GM06990 (cell line): Measurements from ENCODE around the gene ABLIM1.

Experiments
- DNase-seq: peaks from one replicate; pipeline ENCODE4 v3.0.0-alpha.2; 2011; ENCODE audit not compliant: insufficient read length; ENCODE audit errors: extremely low read depth
- H3K27me3 ChIP-seq: replicated peaks from 2 replicates; pipeline ENCODE4 v1.6.0; 2011; ENCODE audit warnings: low read length; ENCODE audit not compliant: control insufficient read depth, insufficient read depth
- H3K36me3 ChIP-seq: 2 replicates; pipeline ENCODE4 v1.5.1; 2011; ENCODE audit warnings: low read length; ENCODE audit not compliant: control insufficient read depth, insufficient read depth
- H3K4me3 ChIP-seq: replicated peaks from 2 replicates; pipeline ENCODE4 v1.5.1; 2011; ENCODE audit warnings: low read depth, mild to moderate bottlenecking, control low read depth, low read length
- TF ChIP-seq, protein P1 (sequence below): IDR thresholded peaks from 2 replicates; pipeline ENCODE4 v1.5.1; 2011; ENCODE audit warnings: low read length, control low read depth, mild to moderate bottlenecking, inconsistent platforms; ENCODE audit not compliant: insufficient read depth, poor library complexity, severe bottlenecking

ABLIM1 gene

DNA sequence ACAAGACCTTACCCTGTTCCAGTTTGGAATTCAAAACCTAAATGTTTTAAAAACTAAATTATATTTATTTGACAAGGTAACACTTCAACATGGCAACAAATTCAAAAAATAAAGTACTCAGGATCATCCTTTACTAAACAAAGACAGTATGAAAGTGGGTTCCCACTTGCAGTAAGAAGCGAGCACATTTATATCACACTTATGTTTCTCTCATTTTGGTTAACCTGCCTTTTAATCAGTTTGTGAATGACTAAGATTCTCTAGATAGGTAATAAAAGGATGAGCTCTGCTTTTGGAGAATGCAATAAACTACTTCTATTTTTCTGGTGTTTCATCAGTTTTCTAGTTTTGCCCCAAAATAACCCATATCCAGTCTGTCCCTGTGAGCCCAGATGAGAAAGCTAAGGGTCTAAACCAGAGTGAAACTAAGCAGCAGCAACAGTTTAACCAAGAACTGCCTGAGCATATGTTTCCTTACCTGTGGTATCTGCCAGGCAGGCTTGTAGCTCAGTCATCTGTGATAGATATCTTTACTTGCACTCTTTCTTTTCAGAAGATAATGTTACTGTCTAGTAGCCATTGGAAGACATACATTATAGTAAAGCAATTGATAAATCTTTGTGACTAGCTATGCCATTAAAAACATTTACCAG is 64.1 kb downstream of the ABLIM1 start:
- TF ChIP-seq, protein P1, sequence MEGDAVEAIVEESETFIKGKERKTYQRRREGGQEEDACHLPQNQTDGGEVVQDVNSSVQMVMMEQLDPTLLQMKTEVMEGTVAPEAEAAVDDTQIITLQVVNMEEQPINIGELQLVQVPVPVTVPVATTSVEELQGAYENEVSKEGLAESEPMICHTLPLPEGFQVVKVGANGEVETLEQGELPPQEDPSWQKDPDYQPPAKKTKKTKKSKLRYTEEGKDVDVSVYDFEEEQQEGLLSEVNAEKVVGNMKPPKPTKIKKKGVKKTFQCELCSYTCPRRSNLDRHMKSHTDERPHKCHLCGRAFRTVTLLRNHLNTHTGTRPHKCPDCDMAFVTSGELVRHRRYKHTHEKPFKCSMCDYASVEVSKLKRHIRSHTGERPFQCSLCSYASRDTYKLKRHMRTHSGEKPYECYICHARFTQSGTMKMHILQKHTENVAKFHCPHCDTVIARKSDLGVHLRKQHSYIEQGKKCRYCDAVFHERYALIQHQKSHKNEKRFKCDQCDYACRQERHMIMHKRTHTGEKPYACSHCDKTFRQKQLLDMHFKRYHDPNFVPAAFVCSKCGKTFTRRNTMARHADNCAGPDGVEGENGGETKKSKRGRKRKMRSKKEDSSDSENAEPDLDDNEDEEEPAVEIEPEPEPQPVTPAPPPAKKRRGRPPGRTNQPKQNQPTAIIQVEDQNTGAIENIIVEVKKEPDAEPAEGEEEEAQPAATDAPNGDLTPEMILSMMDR, result no peak
- H3K4me3 ChIP-seq, result no peak overlapping the region
- H3K27me3 ChIP-seq, result no peaks in the 10 kb centered on the region; the same call in 1 of the 2 replicates
- no peaks in the 10 kb centered on the region for H3K36me3 ChIP-seq
- DNase-seq, result no peak

DNA sequence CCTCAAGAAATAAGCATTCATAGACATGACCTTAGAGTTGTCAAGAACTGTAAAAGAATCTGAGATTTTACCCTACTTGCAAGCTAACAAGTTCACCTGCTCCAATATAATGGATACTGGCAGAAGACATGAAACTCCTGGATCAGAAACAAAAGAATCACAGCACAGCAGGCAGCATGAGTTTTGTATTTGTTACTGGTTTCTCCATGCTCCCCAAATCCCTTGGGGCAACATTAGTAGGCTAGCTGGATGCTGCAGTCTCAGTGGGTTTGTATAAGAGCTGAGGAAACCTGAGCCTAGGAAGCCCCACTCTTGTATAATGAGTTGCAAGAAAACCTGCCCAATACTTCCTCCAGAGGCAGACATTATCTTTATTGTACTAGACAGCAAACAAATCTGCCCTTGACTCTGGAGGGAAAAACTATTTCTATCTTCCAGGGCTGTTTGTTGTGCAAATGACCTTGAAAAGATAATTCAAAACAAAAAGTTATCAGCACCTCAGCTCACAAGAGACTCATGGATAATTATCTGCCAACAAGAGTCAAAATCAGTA is 64.8 kb downstream of the ABLIM1 start:
- Histone ChIP-seq H3K27me3 (no peaks in the 10 kb centered on the region; the same call in 1 of the 2 replicates), H3K36me3 (no peaks in the 10 kb centered on the region), H3K4me3 (no peak overlapping the region)
- TF ChIP-seq, protein P1, result no peak
- DNase-seq, result no peak

- no peaks in the 10 kb centered on the region for H3K36me3 ChIP-seq
- TF ChIP-seq, protein P1, result no peak
- H3K27me3 ChIP-seq, result no peaks in the 10 kb centered on the region
Measured at GRCh38 chr10:114590993-114591392, 67.1 kb downstream of the ABLIM1 start.

GRCh38 chr10:114584419-114584818 is 73.7 kb downstream of the ABLIM1 start:
- no peaks in the 10 kb centered on the region for H3K36me3 ChIP-seq
- DNase-seq, result no peak
- H3K4me3 ChIP-seq, result no peak overlapping the region
- TF ChIP-seq, protein P1, result no peak
- no peaks in the 10 kb centered on the region; the same call in 1 of the 2 replicates for H3K27me3 ChIP-seq

More at GRCh38 chr10:114590993-114591392, 67.1 kb downstream of the ABLIM1 start:
- no peak overlapping the region for H3K4me3 ChIP-seq
- no peak for DNase-seq

DNA sequence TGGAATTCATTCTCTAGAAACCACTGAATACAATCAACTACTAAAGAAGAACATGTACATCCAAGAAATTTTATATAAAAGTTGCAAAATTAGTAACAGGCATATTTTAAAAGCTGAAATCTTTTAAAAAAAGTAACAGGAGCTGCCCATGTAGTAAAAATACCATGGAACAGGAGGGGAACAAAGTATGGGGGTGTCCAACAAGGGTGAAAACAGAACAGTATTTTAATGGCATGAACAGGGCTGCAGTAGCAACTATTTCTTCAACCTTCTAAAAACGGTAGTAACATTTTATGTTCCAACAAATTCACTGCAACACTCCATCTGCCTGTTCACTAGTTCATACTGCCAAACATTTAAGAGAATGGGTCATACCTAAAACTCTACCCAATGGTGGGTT is 77.0 kb downstream of the ABLIM1 start:
- DNase-seq, result no peak
- Histone ChIP-seq H3K4me3 (no peak overlapping the region), H3K27me3 (no peaks in the 10 kb centered on the region; the same call in 1 of the 2 replicates), H3K36me3 (no peaks in the 10 kb centered on the region)
- TF ChIP-seq, protein P1, result no peak
